ENCODE results near the gene S100A13. TPM values are rescaled to one million over a fixed set of nuclear protein-coding genes. Genes with fewer than 3 reads are reported as not detected.

S100A13 gene
- total and polyA plus RNA-seq, 10 of the 15 experiments (the other 5 are each of a cell fraction or from before 2014, with no cell fraction given) = 5.7 to 30.9 (median 9.1) TPM

- 0 out of 2 replicates have a peak, but pooled peaks have one; percentile 13 for TF ChIP-seq RAD21 (IDR thresholded peaks at IDR 0.05; ENCODE audit: insufficient read depth, low read depth, low read length)
- peak; percentile 18; the same call in 1 of the 2 replicates for TF ChIP-seq BACH1 (IDR thresholded peaks at IDR 0.05; ENCODE audit: borderline replicate concordance)
- peak; percentile 62 for TF ChIP-seq BCL3 (IDR thresholded peaks at IDR 0.05; ENCODE audit: borderline replicate concordance, insufficient read depth, low read depth, low read length, poor library complexity, severe bottlenecking)
- no peak for TF ChIP-seq RELA (IDR thresholded peaks at IDR 0.05; ENCODE audit: borderline replicate concordance, partially characterized antibody)
- TF ChIP-seq SKIL (IDR thresholded peaks at IDR 0.05; ENCODE audit: low read depth, poor library complexity, severe bottlenecking) = no peak
- no peak for TF ChIP-seq POLR2AphosphoS2 (IDR thresholded peaks at IDR 0.05; ENCODE audit: low read depth, low read length)
- TF ChIP-seq HDAC6 (IDR thresholded peaks at IDR 0.05; ENCODE audit: unreplicated experiment) = no peak
- TF ChIP-seq PBX3 (IDR thresholded peaks at IDR 0.05; ENCODE audit: insufficient replicate concordance, low read depth, low read length) = peak; percentile 14
- TF ChIP-seq SIN3A (IDR thresholded peaks at IDR 0.05; ENCODE audit: low read depth, low read length) = 0 out of 2 replicates have a peak, but pooled peaks have one; percentile 39
- TF ChIP-seq ZNF622 (IDR thresholded peaks at IDR 0.05) = no peak
- no peak for TF ChIP-seq PRDM15 (CRISPR knock-in tag; IDR thresholded peaks at IDR 0.05)
- TF ChIP-seq CTCF (IDR thresholded peaks at IDR 0.05 in 2 of 3, conservative IDR thresholded peaks at IDR 0.05 in 1 of 3; ENCODE audit: control insufficient read depth in 2 of 3, extremely low read depth in 1 of 3, insufficient read depth in 1 of 3, low read depth in 3 of 3, low read length in 3 of 3) = no peak
- TF ChIP-seq HDAC2 (IDR thresholded peaks at IDR 0.05) = no peak
- TF ChIP-seq KDM1A (IDR thresholded peaks at IDR 0.05; ENCODE audit: borderline replicate concordance) = no peak
- peak; percentile 48; the same call in 1 of the 2 replicates for TF ChIP-seq RELB (IDR thresholded peaks at IDR 0.05; ENCODE audit: low read depth)
Observed at GRCh38 chr1:153598309-153599172, 28.8 kb downstream of the S100A13 start (continued).
